RPMI8226 (cell line): ENCODE data around the gene ARPC1A.

Source experiments
- DNase-seq: peaks from one replicate; pipeline ENCODE4 v3.0.0-alpha.2; 2015

Gene ARPC1A

DNA sequence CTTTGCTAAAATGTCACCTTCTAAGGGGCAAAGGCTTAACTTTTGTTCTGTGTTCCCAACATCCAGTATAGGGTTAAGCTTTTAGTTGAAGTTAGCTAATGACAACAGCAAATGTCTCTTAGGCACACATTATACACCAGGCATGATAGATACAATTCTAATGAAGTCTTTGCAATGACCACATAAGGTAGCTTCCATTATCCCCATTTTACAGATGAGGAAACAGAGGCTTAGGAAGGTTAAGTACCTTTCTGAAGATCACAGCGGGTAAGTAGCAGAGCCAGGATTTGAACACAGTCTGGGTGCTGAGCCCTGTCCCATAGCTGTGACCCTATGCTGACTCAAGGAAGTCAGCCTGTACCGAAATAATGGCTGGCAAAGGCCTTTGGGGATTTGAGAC lies 84.9 kb downstream of the ARPC1A start:
- no peak for DNase-seq

- peak; percentile 28 for DNase-seq
Measured at GRCh38 chr7:99415513-99416127, 89.9 kb downstream of the ARPC1A start.
